GM18505 (cell line): ENCODE measurements around the gene WFS1.

Source experiments
- ATAC-seq: cut with Tn5 transposase; IDR thresholded peaks from one replicate; pipeline ENCODE4 v1.9.1; 2021; ENCODE audit not compliant: unreplicated experiment
- POLR2A ChIP-seq: IDR thresholded peaks from 4 replicates; pipeline ENCODE4 v1.6.1; 2011; ENCODE audit warnings: borderline replicate concordance; ENCODE audit not compliant: insufficient read depth, insufficient read length; ENCODE audit errors: extremely low read depth

Gene WFS1

GRCh38 chr4:6281436-6282313 is 12.0 kb downstream of the WFS1 start:
- ATAC-seq = no peak
- TF ChIP-seq POLR2A = no peak

- TF ChIP-seq POLR2A = no peak
- ATAC-seq = no peak
Measured at GRCh38 chr4:6282314-6282771, 12.7 kb downstream of the WFS1 start.

GRCh38 chr4:6283282-6283681 is 13.6 kb downstream of the WFS1 start:
- TF ChIP-seq POLR2A = no peak
- ATAC-seq = no peak

- no peak for ATAC-seq
- no peak for TF ChIP-seq POLR2A
Measured at GRCh38 chr4:6287017-6287788, 17.6 kb downstream of the WFS1 start.

- no peak for TF ChIP-seq POLR2A
- ATAC-seq = no peak
Measured at GRCh38 chr4:6288342-6288741, 18.7 kb downstream of the WFS1 start.

GRCh38 chr4:6288871-6289270 is 19.2 kb downstream of the WFS1 start:
- no peak for TF ChIP-seq POLR2A

GRCh38 chr4:6290256-6290655 is 20.6 kb downstream of the WFS1 start:
- no peak for ATAC-seq
- TF ChIP-seq POLR2A = no peak

More at GRCh38 chr4:6288871-6289270, 19.2 kb downstream of the WFS1 start:
- no peak for ATAC-seq

GRCh38 chr4:6290769-6291547 is 21.3 kb downstream of the WFS1 start:
- ATAC-seq = no peak
- TF ChIP-seq POLR2A = no peak

GRCh38 chr4:6291784-6292297 is 22.2 kb downstream of the WFS1 start:
- TF ChIP-seq POLR2A = no peak

GRCh38 chr4:6292376-6293096 is 22.9 kb downstream of the WFS1 start:
- no peak for ATAC-seq

More at GRCh38 chr4:6291784-6292297, 22.2 kb downstream of the WFS1 start:
- no peak for ATAC-seq

GRCh38 chr4:6293097-6293445 is 23.4 kb downstream of the WFS1 start:
- ATAC-seq = no peak

More at GRCh38 chr4:6292376-6293096, 22.9 kb downstream of the WFS1 start:
- no peak for TF ChIP-seq POLR2A

GRCh38 chr4:6293661-6294060 is 24.0 kb downstream of the WFS1 start:
- no peak for TF ChIP-seq POLR2A
- ATAC-seq = no peak

More at GRCh38 chr4:6293097-6293445, 23.4 kb downstream of the WFS1 start:
- no peak for TF ChIP-seq POLR2A

GRCh38 chr4:6294705-6295421 is 25.2 kb downstream of the WFS1 start:
- no peak for ATAC-seq
- no peak for TF ChIP-seq POLR2A
